Peyer's patch (tissue), 4 donors: ENCODE data around the gene C2orf92.
A peak's percentile ranks its signal among the peaks of the same experiment; 100 is the strongest.

Source experiments
- POLR2A ChIP-seq, 2 donors: fragments of 450-650 bp; IDR thresholded peaks; one replicate each; pipeline ENCODE4 v1.5.1; 2017; ENCODE audit warnings: antibody characterized with exemption in 2 of 2, mild to moderate bottlenecking in 2 of 2, moderate library complexity in 2 of 2
- TF ChIP-seq, protein P1 (sequence below), 6 experiments: fragments of 450-650 bp in 4 of 6; fragments of 200-600 bp in 2 of 6; sonication (generic) in 1 of 6; IDR thresholded peaks; one replicate each; pipeline ENCODE4 v1.5.1; 2017 to 2019; ENCODE audit warnings: antibody characterized with exemption in 6 of 6, mild to moderate bottlenecking in 3 of 6, moderate library complexity in 1 of 6

DNA sequence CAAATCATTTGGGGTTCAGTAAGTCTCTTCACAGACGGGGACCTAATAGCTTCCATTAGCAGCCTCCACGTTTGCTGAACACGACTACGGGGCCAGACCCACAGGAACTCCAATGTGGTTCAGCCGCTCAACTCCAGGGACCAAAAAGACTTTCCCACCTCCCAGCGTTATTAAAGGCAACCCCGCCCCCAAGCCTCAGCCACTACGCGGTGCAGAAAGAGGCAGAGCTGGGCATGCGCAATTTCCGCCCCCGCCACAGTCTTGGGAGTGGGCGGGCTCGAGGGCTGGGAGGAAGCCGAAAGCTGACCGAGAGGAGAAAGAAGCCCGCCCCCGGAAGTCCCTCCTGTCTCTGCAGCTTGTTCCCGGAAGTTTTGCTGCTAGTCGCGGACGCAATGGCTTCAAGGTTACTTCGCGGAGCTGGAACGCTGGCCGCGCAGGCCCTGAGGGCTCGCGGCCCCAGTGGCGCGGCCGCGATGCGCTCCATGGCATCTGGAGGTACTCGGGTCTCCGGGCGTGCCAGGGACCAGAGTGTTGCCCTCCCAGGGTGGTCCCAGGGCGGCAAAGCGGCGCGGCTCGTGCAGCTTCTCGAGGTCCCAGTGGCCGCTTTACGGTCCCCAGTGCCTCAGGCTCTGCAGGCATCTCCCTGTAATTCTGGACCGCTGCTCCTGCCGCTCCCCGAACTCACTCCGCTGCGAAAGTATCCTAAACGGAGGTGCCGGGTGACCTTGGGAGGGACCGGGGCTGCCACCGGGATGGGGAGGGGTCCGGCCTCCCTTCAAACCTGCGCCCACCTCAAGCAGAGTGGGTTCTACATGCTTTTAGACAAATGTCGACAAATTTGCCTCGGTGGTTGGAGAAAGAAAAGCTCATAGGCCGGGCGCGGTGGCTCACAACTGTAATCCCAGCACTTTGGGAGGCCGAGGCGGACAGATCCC, 23.6 kb upstream of the C2orf92 start, which contains the start of gene COX5B:
- peak; percentile 75 to 88 for TF ChIP-seq POLR2A (IDR thresholded peaks at IDR 0.05)
- TF ChIP-seq, protein P1, sequence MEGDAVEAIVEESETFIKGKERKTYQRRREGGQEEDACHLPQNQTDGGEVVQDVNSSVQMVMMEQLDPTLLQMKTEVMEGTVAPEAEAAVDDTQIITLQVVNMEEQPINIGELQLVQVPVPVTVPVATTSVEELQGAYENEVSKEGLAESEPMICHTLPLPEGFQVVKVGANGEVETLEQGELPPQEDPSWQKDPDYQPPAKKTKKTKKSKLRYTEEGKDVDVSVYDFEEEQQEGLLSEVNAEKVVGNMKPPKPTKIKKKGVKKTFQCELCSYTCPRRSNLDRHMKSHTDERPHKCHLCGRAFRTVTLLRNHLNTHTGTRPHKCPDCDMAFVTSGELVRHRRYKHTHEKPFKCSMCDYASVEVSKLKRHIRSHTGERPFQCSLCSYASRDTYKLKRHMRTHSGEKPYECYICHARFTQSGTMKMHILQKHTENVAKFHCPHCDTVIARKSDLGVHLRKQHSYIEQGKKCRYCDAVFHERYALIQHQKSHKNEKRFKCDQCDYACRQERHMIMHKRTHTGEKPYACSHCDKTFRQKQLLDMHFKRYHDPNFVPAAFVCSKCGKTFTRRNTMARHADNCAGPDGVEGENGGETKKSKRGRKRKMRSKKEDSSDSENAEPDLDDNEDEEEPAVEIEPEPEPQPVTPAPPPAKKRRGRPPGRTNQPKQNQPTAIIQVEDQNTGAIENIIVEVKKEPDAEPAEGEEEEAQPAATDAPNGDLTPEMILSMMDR (IDR thresholded peaks at IDR 0.05) = peak in 2 of 6 experiments; percentile 15 to 17
